GM04504 (cell line): Measurements from ENCODE around the gene SLC8B1.

Source experiments
- DNase-seq: peaks from one replicate; pipeline ENCODE4 v3.0.0-alpha.2; 2012; ENCODE audit warnings: low read depth

The SLC8B1 gene

DNA sequence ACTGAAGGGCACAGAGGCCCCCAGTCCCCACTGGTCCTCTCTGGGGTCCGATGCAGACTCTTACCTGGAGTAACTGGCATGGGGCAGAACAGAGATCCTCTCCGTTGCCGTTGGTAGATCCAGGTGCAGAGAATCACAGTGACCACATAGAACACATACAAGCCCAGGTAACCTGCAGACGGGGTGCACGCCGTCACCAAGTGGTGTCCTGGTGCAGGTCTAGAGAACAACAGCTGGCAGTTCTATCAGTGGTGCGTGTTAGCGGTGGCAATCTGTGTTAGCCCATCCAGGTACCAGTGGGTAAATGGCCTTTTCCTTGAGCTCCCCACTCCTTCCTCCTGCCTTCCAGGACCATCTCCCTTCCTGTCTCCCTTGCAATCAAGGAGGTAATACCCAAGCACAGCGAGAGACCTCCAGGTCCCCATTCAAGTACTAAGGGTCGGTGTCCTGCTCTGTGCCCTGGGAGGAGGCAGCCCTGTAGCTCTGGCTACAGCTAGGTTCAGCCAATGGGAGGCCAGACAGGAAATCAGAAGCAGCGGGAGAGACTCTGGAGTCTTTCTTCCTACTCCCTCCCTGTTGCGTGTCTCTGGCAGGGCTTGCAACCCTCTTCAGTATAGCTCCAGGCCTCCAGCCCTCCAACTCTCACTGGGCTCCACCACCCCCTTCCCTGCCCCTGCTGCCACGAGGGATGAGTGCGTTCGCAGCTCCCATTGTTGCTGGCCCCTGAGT, 15.8 kb downstream of the SLC8B1 start:
- DNase-seq, result no peak

- no peak for DNase-seq
Measured at GRCh38 chr12:113318046-113318656, 16.8 kb downstream of the SLC8B1 start.

- DNase-seq, result no peak
Measured at GRCh38 chr12:113317122-113317521, 17.8 kb downstream of the SLC8B1 start.

DNA sequence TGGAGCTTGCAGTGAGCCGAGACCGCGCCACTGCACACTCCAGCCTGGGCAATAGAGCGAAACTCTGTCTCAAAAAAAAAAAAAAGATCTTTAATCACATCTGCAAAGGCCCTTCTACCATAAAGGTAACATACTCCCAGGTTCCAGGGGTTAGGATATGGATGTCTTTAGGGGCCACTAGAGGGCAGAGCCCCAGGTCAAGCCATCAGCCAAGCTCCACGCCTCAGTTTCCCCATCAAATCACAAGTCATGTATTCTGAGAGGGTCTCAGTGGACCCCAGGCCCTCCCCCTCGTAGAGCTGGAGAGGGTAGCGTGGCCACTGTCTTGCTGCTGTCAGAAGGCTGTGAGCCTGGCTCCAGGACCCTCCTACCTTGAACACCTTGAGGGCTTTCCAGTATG, 18.8 kb downstream of the SLC8B1 start:
- no peak for DNase-seq

- no peak for DNase-seq
Measured at GRCh38 chr12:113315358-113315757, 19.6 kb downstream of the SLC8B1 start.

- DNase-seq, result no peak
Measured at GRCh38 chr12:113314121-113314529, 20.8 kb downstream of the SLC8B1 start.

DNA sequence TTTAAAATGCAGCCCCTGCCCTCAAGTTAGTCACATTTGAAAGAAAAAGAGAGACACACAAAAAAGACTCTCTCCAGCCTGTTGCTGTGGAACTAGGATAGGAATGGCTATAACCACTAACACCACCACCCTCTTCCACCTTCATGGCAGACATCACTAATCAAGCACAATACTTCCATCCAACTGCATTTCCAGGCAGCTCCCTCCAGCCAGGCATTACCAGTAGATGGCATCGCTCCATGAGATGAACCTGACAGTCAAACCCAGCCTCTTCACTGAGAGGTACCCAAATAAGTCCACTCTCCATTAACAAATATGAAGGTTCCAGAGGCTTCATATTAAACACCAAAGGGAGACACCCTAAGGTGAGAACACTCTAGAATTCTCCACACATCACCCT, 24.4 kb downstream of the SLC8B1 start:
- no peak for DNase-seq

DNA sequence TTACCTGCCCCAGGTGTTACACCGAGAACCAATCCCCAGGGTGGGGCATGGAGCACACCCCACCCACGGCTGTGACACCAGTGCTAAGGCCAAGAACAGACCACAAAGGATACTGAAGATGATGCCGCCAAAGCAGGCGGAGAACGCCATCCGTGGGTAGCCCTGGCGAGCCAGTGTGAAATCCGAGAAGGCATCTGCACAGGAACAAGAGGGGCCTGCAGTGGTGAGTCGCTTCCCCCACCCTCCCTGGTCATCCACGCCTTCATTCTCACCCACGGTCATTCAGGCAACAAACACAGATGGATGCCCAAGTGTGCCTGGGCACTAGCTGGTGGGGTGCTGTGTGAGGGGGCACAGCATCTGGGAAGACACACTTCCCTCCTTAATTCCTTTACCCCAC, 28.5 kb downstream of the SLC8B1 start:
- DNase-seq, result no peak

- DNase-seq, result no peak
Measured at GRCh38 chr12:113305281-113305856, 29.5 kb downstream of the SLC8B1 start.

GRCh38 chr12:113302886-113303640, 31.8 kb downstream of the SLC8B1 start:
- DNase-seq, result no peak

GRCh38 chr12:113302466-113302865, 32.4 kb downstream of the SLC8B1 start:
- no peak for DNase-seq

- no peak for DNase-seq
Measured at GRCh38 chr12:113301811-113302210, 33.1 kb downstream of the SLC8B1 start.

DNA sequence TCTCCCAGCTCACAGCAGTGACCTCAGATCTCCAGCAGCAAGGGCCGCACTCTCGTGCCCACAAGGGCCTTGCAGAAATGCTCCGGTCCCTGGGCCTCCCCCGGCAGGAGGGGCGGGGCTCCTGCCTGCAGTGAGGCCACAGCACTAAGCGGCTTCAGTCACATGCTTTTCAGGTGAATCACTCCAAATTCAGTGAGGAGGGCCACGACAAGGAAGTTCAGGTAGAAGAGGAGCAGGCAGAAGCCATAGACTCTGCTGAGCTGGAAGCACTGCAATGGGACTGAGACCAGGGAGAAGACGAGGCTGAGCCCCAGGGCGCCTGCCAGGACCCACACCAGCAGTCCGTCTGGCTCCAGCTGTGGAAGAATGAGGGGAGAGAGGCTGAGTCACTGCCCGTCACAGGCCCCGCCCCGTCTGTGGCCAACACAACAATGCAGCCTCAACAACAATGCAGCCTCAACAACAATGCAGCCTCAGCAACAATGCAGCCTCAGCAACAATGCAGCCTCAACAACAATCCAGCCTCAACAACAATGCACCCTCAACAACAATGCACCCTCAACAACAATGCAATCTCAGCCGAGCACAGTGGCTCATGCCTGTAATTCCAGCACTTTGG, 35.2 kb downstream of the SLC8B1 start:
- DNase-seq, result peak; percentile 65

DNA sequence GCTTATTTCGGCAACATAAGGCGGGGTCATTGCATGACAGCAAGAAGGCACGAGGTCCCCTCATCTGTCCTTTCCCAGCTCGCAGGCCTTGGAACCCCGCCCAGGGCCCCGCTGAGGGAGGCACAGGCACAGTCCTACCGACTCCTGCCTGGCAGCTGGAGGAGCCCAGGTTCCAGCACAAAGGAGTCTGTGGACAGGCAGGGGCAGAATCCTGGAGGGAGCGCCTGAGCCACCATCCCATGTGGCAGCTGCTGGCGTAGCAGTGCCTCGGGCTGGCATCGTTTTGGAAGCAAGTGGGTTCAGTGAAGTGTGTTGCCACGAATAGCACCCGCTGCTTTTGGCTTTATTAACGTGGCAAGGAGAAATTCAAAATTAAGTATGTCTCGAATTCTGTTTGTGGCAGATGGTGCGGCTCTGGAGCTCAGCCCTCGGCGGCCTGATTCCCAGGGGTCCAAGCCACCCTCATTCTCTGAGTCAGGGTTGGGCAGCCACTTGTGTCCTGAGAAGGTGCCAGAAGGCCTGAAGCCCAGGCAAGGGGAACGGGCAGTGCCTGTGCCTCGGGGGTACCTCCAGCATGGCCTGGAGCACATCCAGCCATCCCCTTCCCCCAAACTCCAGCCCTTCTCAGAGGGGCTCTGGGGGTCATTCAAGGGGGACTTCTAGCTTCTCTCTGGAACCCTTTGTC, 35.9 kb downstream of the SLC8B1 start:
- no peak for DNase-seq

DNA sequence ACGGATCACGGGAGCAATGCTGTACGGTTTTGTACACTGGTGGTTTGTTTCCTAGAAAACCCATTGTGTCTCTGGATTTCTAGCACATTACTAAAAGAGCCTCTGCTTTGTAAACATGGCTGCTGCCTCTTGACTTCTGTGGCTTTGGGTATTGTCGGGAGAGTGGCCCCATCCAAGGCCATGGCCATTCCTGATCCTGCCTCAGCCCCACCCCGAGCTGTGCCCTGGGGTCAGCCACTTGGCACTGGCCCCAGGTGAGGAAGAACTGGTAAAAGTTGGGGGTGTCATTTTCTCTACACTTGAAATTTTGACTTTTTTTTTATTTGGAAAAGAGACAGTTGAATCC, 36.5 kb downstream of the SLC8B1 start:
- DNase-seq, result no peak

DNA sequence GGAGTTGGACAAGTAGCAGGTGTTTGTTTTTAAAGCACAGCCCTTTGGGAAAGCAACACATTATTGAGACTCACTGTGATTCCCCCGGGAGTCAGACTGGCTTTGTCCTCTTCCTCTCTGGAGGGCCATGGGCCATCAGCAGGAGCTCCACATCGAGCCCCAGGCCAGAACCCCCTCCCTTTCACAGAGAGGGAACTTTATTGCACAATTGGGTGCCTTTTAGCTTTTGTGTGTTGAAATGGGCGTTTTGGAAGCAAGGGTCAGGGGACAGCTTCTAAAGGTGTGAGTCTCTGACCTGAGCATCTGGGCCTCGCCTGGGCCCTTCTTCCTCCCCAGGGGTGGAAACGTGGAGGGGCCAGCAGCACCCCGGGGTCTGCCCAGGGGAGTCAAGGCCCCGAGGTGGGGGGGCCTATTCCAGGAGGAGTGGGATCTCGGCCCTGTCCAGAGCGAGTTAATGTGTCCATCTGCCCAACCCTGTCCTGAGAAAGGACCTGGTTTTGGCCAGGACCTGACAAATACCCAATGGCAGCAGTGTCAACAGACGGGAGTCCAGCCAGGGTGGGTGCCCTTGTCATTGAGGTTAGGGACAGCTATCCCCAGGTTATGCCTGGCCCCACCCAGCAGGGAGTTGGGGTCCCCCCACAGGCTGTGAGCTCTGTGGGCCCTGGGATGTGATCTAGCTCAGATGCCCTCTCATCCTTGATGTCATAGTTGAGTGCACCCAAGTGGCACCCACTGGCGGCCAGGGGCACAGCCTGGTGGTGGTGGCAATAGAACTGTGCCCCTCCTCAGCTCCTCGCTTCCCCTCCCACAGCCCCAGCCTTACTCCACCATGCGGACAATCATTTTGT, 37.1 kb downstream of the SLC8B1 start:
- DNase-seq, result no peak

GRCh38 chr12:113297214-113297587, 37.7 kb downstream of the SLC8B1 start:
- no peak for DNase-seq

- DNase-seq, result no peak
Measured at GRCh38 chr12:113296557-113297213, 38.2 kb downstream of the SLC8B1 start.

- no peak for DNase-seq
Measured at GRCh38 chr12:113295886-113296556, 38.9 kb downstream of the SLC8B1 start.

DNA sequence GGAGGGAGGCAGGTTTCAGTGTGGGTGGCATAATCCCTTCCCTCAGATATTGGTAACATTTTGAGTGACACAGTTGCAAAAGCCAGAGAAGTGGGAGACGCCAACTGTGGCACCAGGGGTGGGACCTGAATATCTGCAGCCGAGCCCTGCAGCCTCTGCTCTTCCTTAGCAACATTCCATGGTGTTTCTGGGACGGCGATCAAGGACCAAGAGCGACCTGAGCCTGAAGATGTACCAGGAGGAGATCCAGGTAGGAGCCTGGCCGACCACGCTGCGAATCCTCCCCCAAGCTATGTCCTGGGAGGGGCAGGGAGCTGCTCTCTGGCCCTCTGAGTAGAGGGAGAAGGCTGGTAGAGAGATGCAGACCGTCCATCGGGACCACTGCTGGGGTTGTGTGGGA, 41.8 kb downstream of the SLC8B1 start:
- DNase-seq, result no peak
